ENCODE results near the gene SNRPB.

SNRPB gene

GRCh38 chr20:2480381-2480780 is 9.8 kb upstream of the SNRPB start:
- Histone ChIP-seq H3K79me2 (ENCODE audit: insufficient read depth, low read length) (no peaks in the 10 kb centered on the region), H4K20me1 (ENCODE audit: low read depth, low read length) (no peaks in the 10 kb centered on the region), H3K27me3 (ENCODE audit: low read length) (no peaks in the 10 kb centered on the region), H3K4me2 (ENCODE audit: low read depth, low read length, poor library complexity, severe bottlenecking) (no peak overlapping the region), H3F3A (ENCODE audit: insufficient read depth) (no peaks in the 10 kb centered on the region), H3K9ac (ENCODE audit: low read length) (no peak overlapping the region), H3K9me3 (ENCODE audit: insufficient read depth, low read length) (no peaks in the 10 kb centered on the region), H2AFZ (ENCODE audit: low read depth, low read length, severe bottlenecking) (no peak overlapping the region), H3K9me2 (replicated peaks; ENCODE audit: insufficient read depth, low read length) (no peaks in the 10 kb centered on the region), H3K4me3 (ENCODE audit: insufficient read depth, low read length, poor library complexity, severe bottlenecking) (no peak overlapping the region), H3K27ac (ENCODE audit: low read depth, low read length) (no peak overlapping the region), H3K36me3 (ENCODE audit: low read length) (no peaks in the 10 kb centered on the region; the same call in 1 of the 2 replicates)
- no peak for TF ChIP-seq EZH2phosphoT487 (conservative IDR thresholded peaks at IDR 0.05; ENCODE audit: low read length)
- no peak for TF ChIP-seq CTCF (IDR thresholded peaks at IDR 0.05; ENCODE audit: insufficient read depth, low read length, poor library complexity, severe bottlenecking)

- Histone ChIP-seq H3K27ac (ENCODE audit: low read depth, low read length) (no peak overlapping the region), H3K36me3 (ENCODE audit: low read length) (no peaks in the 10 kb centered on the region)
Measured at GRCh38 chr20:2476742-2477615, 6.4 kb upstream of the SNRPB start.

GRCh38 chr20:2475850-2476741 is 5.5 kb upstream of the SNRPB start:
- no peaks in the 10 kb centered on the region for H4K20me1 ChIP-seq (ENCODE audit: low read depth, low read length)
- H3K9me3 ChIP-seq (ENCODE audit: insufficient read depth, low read length): no peaks in the 10 kb centered on the region
- no peaks in the 10 kb centered on the region for H3K79me2 ChIP-seq (ENCODE audit: insufficient read depth, low read length)
- no peaks in the 10 kb centered on the region for H3K9me2 ChIP-seq (replicated peaks; ENCODE audit: insufficient read depth, low read length)
- no peak overlapping the region for H3K4me3 ChIP-seq (ENCODE audit: insufficient read depth, low read length, poor library complexity, severe bottlenecking)
- no peaks in the 10 kb centered on the region for H3K27me3 ChIP-seq (ENCODE audit: low read length)
- H3K4me2 ChIP-seq (ENCODE audit: low read depth, low read length, poor library complexity, severe bottlenecking): no peak overlapping the region
- no peaks in the 10 kb centered on the region for H3K36me3 ChIP-seq (ENCODE audit: low read length)
- no peak overlapping the region for H3K27ac ChIP-seq (ENCODE audit: low read depth, low read length)
- TF ChIP-seq EZH2phosphoT487 (conservative IDR thresholded peaks at IDR 0.05; ENCODE audit: low read length) (no peak), CTCF (IDR thresholded peaks at IDR 0.05; ENCODE audit: insufficient read depth, low read length, poor library complexity, severe bottlenecking) (no peak)
- no peak overlapping the region for H2AFZ ChIP-seq (ENCODE audit: low read depth, low read length, severe bottlenecking)
- no peak overlapping the region for H3K9ac ChIP-seq (ENCODE audit: low read length)
- peaks cover 2% of the 10 kb centered on the region; the same call in 1 of the 2 replicates for H3F3A ChIP-seq (ENCODE audit: insufficient read depth)

More at GRCh38 chr20:2476742-2477615, 6.4 kb upstream of the SNRPB start:
- no peaks in the 10 kb centered on the region for H3K9me3 ChIP-seq (ENCODE audit: insufficient read depth, low read length)
- H2AFZ ChIP-seq (ENCODE audit: low read depth, low read length, severe bottlenecking): no peak overlapping the region
- H4K20me1 ChIP-seq (ENCODE audit: low read depth, low read length): no peaks in the 10 kb centered on the region
- H3F3A ChIP-seq (ENCODE audit: insufficient read depth): no peaks in the 10 kb centered on the region
- H3K9me2 ChIP-seq (replicated peaks; ENCODE audit: insufficient read depth, low read length): no peaks in the 10 kb centered on the region
- H3K9ac ChIP-seq (ENCODE audit: low read length): no peak overlapping the region
- H3K27me3 ChIP-seq (ENCODE audit: low read length): no peaks in the 10 kb centered on the region
- TF ChIP-seq CTCF (IDR thresholded peaks at IDR 0.05; ENCODE audit: insufficient read depth, low read length, poor library complexity, severe bottlenecking) (no peak), EZH2phosphoT487 (conservative IDR thresholded peaks at IDR 0.05; ENCODE audit: low read length) (no peak)
- no peak overlapping the region for H3K4me2 ChIP-seq (ENCODE audit: low read depth, low read length, poor library complexity, severe bottlenecking)
- no peaks in the 10 kb centered on the region for H3K79me2 ChIP-seq (ENCODE audit: insufficient read depth, low read length)
- no peak overlapping the region for H3K4me3 ChIP-seq (ENCODE audit: insufficient read depth, low read length, poor library complexity, severe bottlenecking)

All from SU-DHL-6 (cell line).